BJ (cell line): ENCODE measurements around the gene IRF3. TPM values are rescaled to one million over a fixed set of nuclear protein-coding genes. Genes with fewer than 3 reads are reported as not detected.

Source experiments
- CTCF ChIA-PET: fragments of 350-600 bp; formaldehyde crosslinking; extraction: SDS; loops from one replicate; lab custom pipeline; 2021; ENCODE audit warnings: antibody characterized with exemption, inconsistent platforms; lab: Yijun Ruan, JAX
- POLR2A ChIA-PET: fragments of 300-600 bp; sonication (Branson Sonifier 250); formaldehyde crosslinking; extraction: SDS; loops from one replicate; lab custom pipeline; 2021; ENCODE audit warnings: antibody characterized with exemption; lab: Charles Lee
- DNase-seq: peaks from one replicate; pipeline ENCODE4 v3.0.0-alpha.2; 2011; ENCODE audit warnings: low read depth
- H3K27me3 ChIP-seq: 2 replicates; pipeline ENCODE4 v1.6.0; 2011; ENCODE audit warnings: low read length; ENCODE audit not compliant: control insufficient read depth, insufficient read depth
- H3K36me3 ChIP-seq: 2 replicates; pipeline ENCODE4 v1.5.1; 2011; ENCODE audit warnings: low read length; ENCODE audit not compliant: control insufficient read depth, insufficient read depth
- H3K4me3 ChIP-seq: 2 replicates; pipeline ENCODE4 v1.5.1; 2011; ENCODE audit warnings: low read depth, mild to moderate bottlenecking, control low read depth, low read length
- polyA plus RNA-seq: library from polyadenylated mRNA; depleted of rRNA; stranded (reverse); fragments of >200 nt; gene quantifications from 2 replicates; pipeline ENCODE4 v1.2.3, GENCODE V29; 2011
- TF ChIP-seq, protein P1 (sequence below): IDR thresholded peaks from 2 replicates; pipeline ENCODE4 v1.5.1; 2011; ENCODE audit warnings: low read depth, mild to moderate bottlenecking, control low read depth, inconsistent platforms, low read length, moderate library complexity; ENCODE audit not compliant: insufficient read depth

Gene IRF3
- polyA plus RNA-seq, 1 experiment = 68.5 TPM

- TF ChIP-seq, protein P1, sequence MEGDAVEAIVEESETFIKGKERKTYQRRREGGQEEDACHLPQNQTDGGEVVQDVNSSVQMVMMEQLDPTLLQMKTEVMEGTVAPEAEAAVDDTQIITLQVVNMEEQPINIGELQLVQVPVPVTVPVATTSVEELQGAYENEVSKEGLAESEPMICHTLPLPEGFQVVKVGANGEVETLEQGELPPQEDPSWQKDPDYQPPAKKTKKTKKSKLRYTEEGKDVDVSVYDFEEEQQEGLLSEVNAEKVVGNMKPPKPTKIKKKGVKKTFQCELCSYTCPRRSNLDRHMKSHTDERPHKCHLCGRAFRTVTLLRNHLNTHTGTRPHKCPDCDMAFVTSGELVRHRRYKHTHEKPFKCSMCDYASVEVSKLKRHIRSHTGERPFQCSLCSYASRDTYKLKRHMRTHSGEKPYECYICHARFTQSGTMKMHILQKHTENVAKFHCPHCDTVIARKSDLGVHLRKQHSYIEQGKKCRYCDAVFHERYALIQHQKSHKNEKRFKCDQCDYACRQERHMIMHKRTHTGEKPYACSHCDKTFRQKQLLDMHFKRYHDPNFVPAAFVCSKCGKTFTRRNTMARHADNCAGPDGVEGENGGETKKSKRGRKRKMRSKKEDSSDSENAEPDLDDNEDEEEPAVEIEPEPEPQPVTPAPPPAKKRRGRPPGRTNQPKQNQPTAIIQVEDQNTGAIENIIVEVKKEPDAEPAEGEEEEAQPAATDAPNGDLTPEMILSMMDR = no peak
- Histone ChIP-seq H3K4me3 (peak within 1 kb of the TSS; percentile 57), H3K36me3 (peaks cover 11% of the 10 kb centered on the region), H3K27me3 (no peaks in the 10 kb centered on the region)
- ChIA-PET CTCF (interaction anchor here (0.6 to 2.1 kb wide), 5 partner anchors 32 to 77 kb away, joined by 3 to 9 read pairs (median 3); no protein-coding TSS in a partner anchor), POLR2A (interaction anchor here (0.6 to 1.7 kb wide), 7 partner anchors 36 to 225 kb away, joined by 4 to 9 read pairs (median 5); partner anchors contain the start of genes NOSIP, PRMT1, PRRG2 and RCN3)
- DNase-seq = peak; percentile 100
Observed at GRCh38 chr19:49640113-49640898, 25.4 kb downstream of the IRF3 start, which contains the start of gene RRAS. Gene RRAS (minus strand): TSS chr19:49640143. CDS start chr19:49640098, 45 bp downstream.

DNA sequence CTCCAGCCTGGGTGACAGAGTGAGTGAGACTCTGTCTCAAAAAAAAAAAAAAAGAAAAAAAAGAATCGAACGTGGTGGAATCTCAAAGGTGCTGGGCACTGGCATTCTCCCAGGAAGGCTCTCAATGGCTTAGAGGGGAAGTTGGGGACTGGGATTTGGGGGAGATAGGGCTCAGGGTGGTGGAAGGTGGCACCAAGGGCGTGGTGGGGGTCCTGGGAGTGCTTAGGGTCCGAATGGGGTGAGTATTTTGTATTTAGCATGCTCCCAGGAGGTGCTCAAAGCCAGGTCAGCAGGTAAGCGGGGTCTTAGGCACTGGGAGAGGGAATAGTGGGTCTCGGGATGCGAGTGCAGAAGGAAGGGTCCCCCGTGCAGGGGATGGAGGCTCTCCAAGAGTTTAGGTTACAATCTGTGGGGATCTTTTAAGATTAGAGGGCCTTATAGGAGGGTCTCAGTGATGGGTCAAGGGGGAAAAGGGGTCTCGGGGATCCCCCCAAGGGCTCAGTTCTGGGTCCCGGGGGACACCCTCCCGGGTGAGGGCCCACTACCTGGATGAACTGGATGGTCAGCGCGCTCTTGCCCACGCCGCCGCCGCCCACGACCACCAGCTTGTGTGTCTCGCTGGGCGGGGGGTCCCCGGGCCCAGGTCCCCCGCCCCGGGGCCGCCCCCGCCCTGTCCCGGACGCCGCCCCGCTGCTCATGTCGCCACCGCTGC is 26.1 kb downstream of the IRF3 start:
- DNase-seq = no peak
- ChIA-PET CTCF (interaction anchor here (1.0 to 2.1 kb wide), 3 partner anchors 33 to 41 kb away, joined by 3 to 9 read pairs (median 4); partner anchors contain the start of gene PRMT1), POLR2A (interaction anchor here (0.9 to 1.7 kb wide), 4 partner anchors 37 to 112 kb away, joined by 4 to 9 read pairs (median 6); partner anchors contain the start of genes NOSIP, PRMT1, PRRG2 and RCN3)

GRCh38 chr19:49637821-49638738 is 27.6 kb downstream of the IRF3 start:
- peak; percentile 34 for DNase-seq
- CTCF ChIA-PET = interaction anchor here (0.5 to 2.1 kb wide), 8 partner anchors 15 to 67 kb away, joined by 3 to 9 read pairs (median 4); partner anchors contain the start of gene PRMT1
- Histone ChIP-seq H3K4me3 (peak overlapping the region; percentile 55), H3K36me3 (peaks cover 5% of the 10 kb centered on the region; the same call in 1 of the 2 replicates), H3K27me3 (no peaks in the 10 kb centered on the region)
- TF ChIP-seq, protein P1 = no peak
- POLR2A ChIA-PET = interaction anchor here (0.7 kb wide), 1 partner anchor 46 kb away, joined by 3 read pairs; no protein-coding TSS in a partner anchor

More for the DNA sequence above, 26.1 kb downstream of the IRF3 start:
- Histone ChIP-seq H3K27me3 (no peaks in the 10 kb centered on the region), H3K4me3 (peak overlapping the region; percentile 55), H3K36me3 (peaks cover 7% of the 10 kb centered on the region)
- TF ChIP-seq, protein P1 = no peak

GRCh38 chr19:49636233-49636932 is 29.3 kb downstream of the IRF3 start:
- CTCF ChIA-PET = interaction anchor here (0.7 to 1.0 kb wide), 4 partner anchors 45 to 133 kb away, joined by 3 read pairs; no protein-coding TSS in a partner anchor

More at GRCh38 chr19:49636233-49636932, 29.3 kb downstream of the IRF3 start:
- Histone ChIP-seq H3K36me3 (peaks cover 5% of the 10 kb centered on the region; the same call in 1 of the 2 replicates), H3K4me3 (no peak overlapping the region), H3K27me3 (no peaks in the 10 kb centered on the region)
- POLR2A ChIA-PET = no interaction called here
- TF ChIP-seq, protein P1 = no peak
- DNase-seq = no peak
